PC-3 (cell line): ENCODE results near the gene LPIN1.

Experiments
- CTCF ChIP-seq: fragments of 300-600 bp; sonication (generic); conservative IDR thresholded peaks from 2 replicates; pipeline ENCODE4 v1.5.1; 2017; ENCODE audit warnings: antibody characterized with exemption, low read depth, mild to moderate bottlenecking, low read length
- EZH2 ChIP-seq: fragments of 300-600 bp; sonication (generic); IDR thresholded peaks from one replicate; pipeline ENCODE4 v1.6.1; 2017; ENCODE audit warnings: antibody characterized with exemption, mild to moderate bottlenecking, low read length; ENCODE audit not compliant: unreplicated experiment
- EZH2phosphoT487 ChIP-seq: fragments of 300-600 bp; sonication (generic); IDR thresholded peaks from 2 replicates; pipeline ENCODE4 v1.6.1; 2018; ENCODE audit warnings: mild to moderate bottlenecking, antibody characterized with exemption, low read length, borderline replicate concordance

- TF ChIP-seq CTCF, result no peak
- no peak for TF ChIP-seq EZH2phosphoT487
- no peak for TF ChIP-seq EZH2
Measured at GRCh38 chr2:11775384-11775783, 29.0 kb downstream of the LPIN1 start.
